ENCODE measurements around the gene TK1. TPM values are rescaled to one million over a fixed set of nuclear protein-coding genes. Genes with fewer than 3 reads are reported as not detected.
"Not testable (repeated sequence)": the region's sequence is repeated elsewhere in the genome, so short reads cannot be mapped to it uniquely, and the experiment has no call there.

TK1 gene
- total RNA-seq (ENCODE audit: low replicate concordance) = 4.3 and 75.9 TPM in 2 replicates

- peak within 1 kb of the TSS; percentile 83 for H3K4me3 ChIP-seq (ENCODE audit: low read depth, low read length)
- TF ChIP-seq CTCF (IDR thresholded peaks at IDR 0.05; ENCODE audit: insufficient read depth, low read length) = peak; percentile 77
- DNase-seq (ENCODE audit: low read depth) = peak; percentile 96
These were observed at the start of gene TK1, which contains the start of gene AFMID for GRCh38 chr17:78186692-78187595. TSS of gene TK1 (minus strand) at chr17:78187052. CDS start at chr17:78186994, 58 bp downstream. TSS of gene AFMID (plus strand) at chr17:78187362. CDS start at chr17:78187371, 9 bp downstream.

GRCh38 chr17:78235885-78236284 is 49.0 kb upstream of the TK1 start:
- TF ChIP-seq CTCF (IDR thresholded peaks at IDR 0.05; ENCODE audit: insufficient read depth, low read length) = no peak
- no peak overlapping the region for H3K4me3 ChIP-seq (ENCODE audit: low read depth, low read length)
- no peak for DNase-seq (ENCODE audit: low read depth)

GRCh38 chr17:78235022-78235421 is 48.2 kb upstream of the TK1 start:
- peak; percentile 38 for DNase-seq (ENCODE audit: low read depth)
- not testable (repeated sequence) for H3K4me3 ChIP-seq (ENCODE audit: low read depth, low read length)

GRCh38 chr17:78234261-78234865 is 47.5 kb upstream of the TK1 start:
- H3K4me3 ChIP-seq (ENCODE audit: low read depth, low read length) = no peak overlapping the region
- no peak for DNase-seq (ENCODE audit: low read depth)
- TF ChIP-seq CTCF (IDR thresholded peaks at IDR 0.05; ENCODE audit: insufficient read depth, low read length) = no peak

- H3K4me3 ChIP-seq (ENCODE audit: low read depth, low read length) = no peak overlapping the region
- DNase-seq (ENCODE audit: low read depth) = no peak
- no peak for TF ChIP-seq CTCF (IDR thresholded peaks at IDR 0.05; ENCODE audit: insufficient read depth, low read length)
These were observed 46.8 kb upstream of the TK1 start for GRCh38 chr17:78233678-78234077.

GRCh38 chr17:78232859-78233173 is 46.0 kb upstream of the TK1 start:
- TF ChIP-seq CTCF (IDR thresholded peaks at IDR 0.05; ENCODE audit: insufficient read depth, low read length) = no peak
- no peak overlapping the region for H3K4me3 ChIP-seq (ENCODE audit: low read depth, low read length)
- no peak for DNase-seq (ENCODE audit: low read depth)

Measured in fibroblast of the aortic adventitia (primary cell).